IMR-90 (cell line): ENCODE data around the gene CYP4F3. TPM values are rescaled to one million over a fixed set of nuclear protein-coding genes. Genes with fewer than 3 reads are reported as not detected.

Source experiments
- ATAC-seq: fragments of 200-7000 bp; cut with Tn5 transposase; 2 replicates; pipeline ENCODE4 v1.9.1; 2020; ENCODE audit warnings: low read depth, mild to moderate bottlenecking, moderate library complexity
- BruUV-seq: library from RNA; stranded (reverse); fragments of 400-500 nt; replicated peaks from 2 replicates; lab custom pipeline; 2021; lab: Mats Ljungman, UMichigan
- CTCF ChIA-PET: fragments of 300-600 bp; formaldehyde crosslinking; extraction: SDS; loops from one replicate; lab custom pipeline; 2021; ENCODE audit warnings: antibody characterized with exemption; lab: Yijun Ruan, JAX
- POLR2A ChIA-PET: fragments of 300-600 bp; sonication (Branson Sonifier 250); formaldehyde crosslinking; loops from one replicate; lab custom pipeline; 2022; ENCODE audit warnings: antibody characterized with exemption; ENCODE audit not compliant: unreplicated experiment; lab: Charles Lee
- DNase-seq: peaks from one replicate; pipeline ENCODE4 v3.0.0; 2013
- H2AFZ ChIP-seq: replicated peaks from 2 replicates; pipeline ENCODE3; 2013; ENCODE audit warnings: low read length, mild to moderate bottlenecking; ENCODE audit not compliant: poor library complexity
- H2AK5ac ChIP-seq: 2 replicates; pipeline ENCODE4 v1.6.1; 2013; ENCODE audit warnings: low read depth, low read length, inconsistent platforms
- H2AK9ac ChIP-seq: replicated peaks from 2 replicates; pipeline ENCODE3; 2013; ENCODE audit warnings: mild to moderate bottlenecking, low read depth, low read length, moderate library complexity; ENCODE audit not compliant: poor library complexity
- H2BK120ac ChIP-seq: 2 replicates; pipeline ENCODE4 v1.6.1; 2013; ENCODE audit warnings: low read depth, low read length, inconsistent platforms
- H2BK15ac ChIP-seq: 3 replicates; pipeline ENCODE4 v1.6.1; 2013; ENCODE audit warnings: low read depth, low read length, inconsistent platforms
- H2BK20ac ChIP-seq: 2 replicates; pipeline ENCODE4 v1.6.1; 2013; ENCODE audit warnings: low read depth, mild to moderate bottlenecking, inconsistent platforms, low read length, moderate library complexity
- H2BK5ac ChIP-seq: 2 replicates; pipeline ENCODE4 v1.6.1; 2013; ENCODE audit warnings: mild to moderate bottlenecking, low read depth, low read length, inconsistent platforms; ENCODE audit not compliant: poor library complexity, severe bottlenecking
- H3K14ac ChIP-seq: replicated peaks from 2 replicates; pipeline ENCODE4 v1.6.1; 2013; ENCODE audit warnings: low read depth, low read length, inconsistent platforms
- H3K18ac ChIP-seq: 2 replicates; pipeline ENCODE4 v1.6.1; 2013; ENCODE audit warnings: low read depth, low read length, control low read depth
- H3K23ac ChIP-seq: 2 replicates; pipeline ENCODE4 v1.6.1; 2013; ENCODE audit warnings: low read depth, low read length, inconsistent platforms
- H3K27ac ChIP-seq: 2 replicates; pipeline ENCODE4 v1.5.1; 2013; ENCODE audit warnings: mild to moderate bottlenecking, control low read depth, low read length; ENCODE audit not compliant: insufficient read depth
- H3K27me3 ChIP-seq: 2 replicates; pipeline ENCODE4 v1.6.1; 2013; ENCODE audit warnings: low read length; ENCODE audit not compliant: control insufficient read depth, insufficient read depth
- H3K36me3 ChIP-seq: 2 replicates; pipeline ENCODE4 v1.6.1; 2013; ENCODE audit warnings: low read length, mixed read lengths; ENCODE audit not compliant: control insufficient read depth, insufficient read depth
- H3K4ac ChIP-seq: 2 replicates; pipeline ENCODE4 v1.6.1; 2013; ENCODE audit warnings: low read depth, low read length, inconsistent platforms
- H3K4me1 ChIP-seq: 2 replicates; pipeline ENCODE4 v1.6.1; 2013; ENCODE audit warnings: low read length, mixed read lengths; ENCODE audit not compliant: control insufficient read depth, insufficient read depth
- H3K4me2 ChIP-seq: 2 replicates; pipeline ENCODE4 v1.6.1; 2013; ENCODE audit warnings: low read depth, mild to moderate bottlenecking, control low read depth, low read length, moderate library complexity
- H3K4me3 ChIP-seq: 2 replicates; pipeline ENCODE4 v1.5.1; 2013; ENCODE audit warnings: low read depth, mild to moderate bottlenecking, control low read depth, low read length, moderate library complexity; ENCODE audit not compliant: insufficient read depth
- H3K56ac ChIP-seq: 2 replicates; pipeline ENCODE4 v1.6.1; 2013; ENCODE audit warnings: low read length, inconsistent platforms; ENCODE audit not compliant: insufficient read depth; ENCODE audit errors: extremely low read depth
- H3K79me1 ChIP-seq, 2 experiments: 2 replicates each; pipeline ENCODE4 v1.6.1; 2013; ENCODE audit warnings: low read length in 2 of 2, inconsistent platforms in 1 of 2, low read depth in 1 of 2
- H3K9ac ChIP-seq: 2 replicates; pipeline ENCODE4 v1.6.1; 2013; ENCODE audit warnings: low read depth, low read length, control low read depth
- H3K9me1 ChIP-seq: 2 replicates; pipeline ENCODE4 v1.6.1; 2013; ENCODE audit warnings: low read length, inconsistent platforms; ENCODE audit not compliant: insufficient read depth
- H3K9me3 ChIP-seq: 2 replicates; pipeline ENCODE4 v1.6.1; 2013; ENCODE audit warnings: low read length; ENCODE audit not compliant: control insufficient read depth, insufficient read depth
- H4K20me1 ChIP-seq: 2 replicates; pipeline ENCODE4 v1.6.1; 2013; ENCODE audit warnings: low read length, inconsistent platforms; ENCODE audit not compliant: insufficient read depth
- H4K5ac ChIP-seq: 2 replicates; pipeline ENCODE4 v1.6.1; 2013; ENCODE audit warnings: mild to moderate bottlenecking, low read depth, low read length, control low read depth
- H4K8ac ChIP-seq, 2 experiments: 2 replicates each; pipeline ENCODE4 v1.6.1; 2013; ENCODE audit warnings: low read depth in 2 of 2, low read length in 2 of 2, control low read depth in 1 of 2, inconsistent platforms in 1 of 2
- H4K91ac ChIP-seq: 2 replicates; pipeline ENCODE4 v1.6.1; 2013; ENCODE audit warnings: low read depth, low read length, inconsistent platforms; ENCODE audit not compliant: insufficient read depth
- MAZ ChIP-seq: IDR thresholded peaks from 2 replicates; pipeline ENCODE4 v1.6.1; 2012; ENCODE audit warnings: low read depth, mild to moderate bottlenecking, low read length, improper control_type of control experiment, moderate library complexity, borderline replicate concordance
- WGBS, 2 experiments: methylation state at CpG; one replicate each; pipeline versions ENCODE4 v1.1.5 to v1.1.7; 2013; ENCODE audit warnings: missing lambda C conversion rate in 2 of 2; ENCODE audit not compliant: insufficient read length in 1 of 2; ENCODE audit errors: extremely low coverage in 2 of 2; 5-methylcytosine and 5-hydroxymethylcytosine counted together
- dilution Hi-C: fragments of 300-500 bp; cut with HindIII; formaldehyde crosslinking; loops from one replicate; pipeline ENCODE4 v1.14.3; 2018; ENCODE audit warnings: low sequenced_read_pairs; ENCODE audit not compliant: unreplicated experiment
- in situ Hi-C: fragments of 300-500 bp; cut with MboI; formaldehyde crosslinking; loops from 3 replicates; pipeline ENCODE4 v1.14.3; 2019; ENCODE audit warnings: low sequenced_read_pairs, inconsistent platforms, mixed read lengths
- intact Hi-C: fragments of 100-400 bp; cut with micrococcal nuclease; formaldehyde crosslinking; loops from 2 replicates; pipeline ENCODE4 v1.10.0; 2022
- polyA plus RNA-seq, 3 experiments: library from polyadenylated mRNA; depleted of rRNA; stranded (reverse); fragments of >200 nt; gene quantifications; 2 replicates each; pipeline ENCODE4 v1.2.3, GENCODE V29; 2012; ENCODE audit warnings: low replicate concordance in 1 of 3
- total RNA-seq: library from RNA; depleted of rRNA; stranded (reverse); fragments of >200 nt; gene quantifications from 2 replicates; pipeline ENCODE4 v1.2.3, GENCODE V29; 2012

The CYP4F3 gene
- total and polyA plus RNA-seq, 2 of the 4 experiments (the other 2 are of a cell fraction): not detected

GRCh38 chr19:15635016-15635805 lies 5.5 kb upstream of the CYP4F3 start:
- WGBS, 2 experiments: no CpG with 5 or more reads among the region's 2 CpGs
- Histone ChIP-seq H3K9me3 (peaks cover 6% of the 10 kb centered on the region; the same call in 1 of the 2 replicates), H3K79me1 (no peaks in the 10 kb centered on the region), H3K9me1 (no peaks in the 10 kb centered on the region), H3K27me3 (no peaks in the 10 kb centered on the region), H3K4me1 (no peaks in the 10 kb centered on the region), H3K23ac (no peak overlapping the region), H2BK120ac (no peak overlapping the region), H3K18ac (no peak overlapping the region), H3K14ac (no peak overlapping the region), H3K4me3 (no peak overlapping the region), H3K27ac (no peak overlapping the region), H2BK5ac (no peak overlapping the region), H3K56ac (no peak overlapping the region), H2AK5ac (no peak overlapping the region), H3K9ac (no peak overlapping the region), H4K91ac (no peak overlapping the region), H3K4me2 (no peak overlapping the region), H4K5ac (no peak overlapping the region), H2AK9ac (no peak overlapping the region), H4K8ac (no peak overlapping the region), H2AFZ (no peak overlapping the region), H2BK20ac (no peak overlapping the region), H4K20me1 (no peaks in the 10 kb centered on the region), H3K4ac (no peak overlapping the region), H2BK15ac (no peak overlapping the region), H3K36me3 (no peaks in the 10 kb centered on the region)
- DNase-seq (no peak), ATAC-seq (no peak)
- no TSS peak for BruUV-seq
- POLR2A ChIA-PET: no interaction called here
- intact Hi-C loops (no loop called here), dilution Hi-C loops (no loop called here), in situ Hi-C loops (loop anchor here (25.0 kb wide), 2 partner anchors 552 to 777 kb away; partner anchors contain the start of genes AP1M1 and FAM32A)
- no peak for TF ChIP-seq MAZ
- CTCF ChIA-PET: no interaction called here
